A549 (cell line): ENCODE measurements around the gene AGXT2.

Experiments
- EP300 ChIP-seq, 2 experiments: fragments of >200 bp; sonication (Bioruptor Twin); formaldehyde crosslinking; IDR thresholded peaks; 2 replicates in 1 of 2; 3 replicates in 1 of 2; pipeline ENCODE4 v1.6.1; 2016 to 2017
- FOSL2 ChIP-seq, 2 experiments: fragments of 450-650 bp in 1 of 2; fragments of >200 bp in 1 of 2; sonication (Bioruptor Twin) in 1 of 2; formaldehyde crosslinking; IDR thresholded peaks; 2 replicates each; pipeline versions ENCODE4 v1.5.0 to v1.6.1; 2016 to 2020; ENCODE audit warnings: mild to moderate bottlenecking in 1 of 2, moderate library complexity in 1 of 2
- GATA3 ChIP-seq: IDR thresholded peaks from 2 replicates; pipeline ENCODE4 v1.6.1; 2012; ENCODE audit warnings: borderline replicate concordance
- JUN ChIP-seq, 2 experiments: fragments of >200 bp; sonication (Bioruptor Twin); formaldehyde crosslinking; IDR thresholded peaks; 2 replicates in 1 of 2; 3 replicates in 1 of 2; pipeline ENCODE4 v1.6.1; 2016 to 2017
- MYC ChIP-seq: IDR thresholded peaks from 2 replicates; pipeline ENCODE4 v1.6.1; 2012; ENCODE audit warnings: mild to moderate bottlenecking, inconsistent platforms, low read length, improper control_type of control experiment, borderline replicate concordance
- NFE2L2 ChIP-seq: fragments of 150-350 bp; conservative IDR thresholded peaks from 2 replicates; pipeline ENCODE4 v1.6.1; 2014; ENCODE audit warnings: low read length
- PHF8 ChIP-seq: fragments of 200-600 bp; sonication (generic); IDR thresholded peaks from 2 replicates; pipeline ENCODE4 v1.6.1; 2016; ENCODE audit warnings: low read depth, mild to moderate bottlenecking, antibody characterized with exemption, moderate library complexity, borderline replicate concordance
- POLR2A ChIP-seq: IDR thresholded peaks from 2 replicates; pipeline ENCODE4 v1.6.1; 2012; ENCODE audit warnings: mild to moderate bottlenecking, low read length
- RFX5 ChIP-seq: fragments of 450-650 bp; IDR thresholded peaks from 2 replicates; pipeline ENCODE4 v1.7.1; 2014; ENCODE audit warnings: antibody characterized with exemption, mild to moderate bottlenecking, moderate library complexity
- SREBF2 ChIP-seq: fragments of 450-650 bp; IDR thresholded peaks from 2 replicates; pipeline ENCODE4 v1.6.1; 2014; ENCODE audit warnings: mild to moderate bottlenecking, moderate library complexity
- TF ChIP-seq, protein P1 (sequence below): fragments of >200 bp; sonication (Bioruptor Twin); formaldehyde crosslinking; IDR thresholded peaks from 3 replicates; pipeline ENCODE4 v1.5.1; 2016
- TF ChIP-seq, protein P2 (sequence below): fragments of 200-600 bp; sonication (generic); IDR thresholded peaks from 2 replicates; pipeline ENCODE4 v1.6.1; 2016; ENCODE audit warnings: antibody characterized with exemption, mild to moderate bottlenecking, moderate library complexity

GRCh38 chr5:35056686-35057085 is 8.9 kb upstream of the AGXT2 start:
- no peak for TF ChIP-seq FOSL2 (IDR thresholded peaks at IDR 0.05)
- no peak for TF ChIP-seq FOSL2 (CRISPR knock-in tag; IDR thresholded peaks at IDR 0.05)
- TF ChIP-seq JUN (IDR thresholded peaks at IDR 0.05), result no peak
- TF ChIP-seq SREBF2, result no peak
- TF ChIP-seq EP300 (IDR thresholded peaks at IDR 0.05), result no peak
- no peak for TF ChIP-seq MYC
- no peak for TF ChIP-seq POLR2A
- TF ChIP-seq GATA3, result no peak
- TF ChIP-seq PHF8, result no peak
- TF ChIP-seq, protein P1, sequence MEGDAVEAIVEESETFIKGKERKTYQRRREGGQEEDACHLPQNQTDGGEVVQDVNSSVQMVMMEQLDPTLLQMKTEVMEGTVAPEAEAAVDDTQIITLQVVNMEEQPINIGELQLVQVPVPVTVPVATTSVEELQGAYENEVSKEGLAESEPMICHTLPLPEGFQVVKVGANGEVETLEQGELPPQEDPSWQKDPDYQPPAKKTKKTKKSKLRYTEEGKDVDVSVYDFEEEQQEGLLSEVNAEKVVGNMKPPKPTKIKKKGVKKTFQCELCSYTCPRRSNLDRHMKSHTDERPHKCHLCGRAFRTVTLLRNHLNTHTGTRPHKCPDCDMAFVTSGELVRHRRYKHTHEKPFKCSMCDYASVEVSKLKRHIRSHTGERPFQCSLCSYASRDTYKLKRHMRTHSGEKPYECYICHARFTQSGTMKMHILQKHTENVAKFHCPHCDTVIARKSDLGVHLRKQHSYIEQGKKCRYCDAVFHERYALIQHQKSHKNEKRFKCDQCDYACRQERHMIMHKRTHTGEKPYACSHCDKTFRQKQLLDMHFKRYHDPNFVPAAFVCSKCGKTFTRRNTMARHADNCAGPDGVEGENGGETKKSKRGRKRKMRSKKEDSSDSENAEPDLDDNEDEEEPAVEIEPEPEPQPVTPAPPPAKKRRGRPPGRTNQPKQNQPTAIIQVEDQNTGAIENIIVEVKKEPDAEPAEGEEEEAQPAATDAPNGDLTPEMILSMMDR, result no peak
- TF ChIP-seq NFE2L2, result no peak
- no peak for TF ChIP-seq RFX5
- TF ChIP-seq, protein P2, sequence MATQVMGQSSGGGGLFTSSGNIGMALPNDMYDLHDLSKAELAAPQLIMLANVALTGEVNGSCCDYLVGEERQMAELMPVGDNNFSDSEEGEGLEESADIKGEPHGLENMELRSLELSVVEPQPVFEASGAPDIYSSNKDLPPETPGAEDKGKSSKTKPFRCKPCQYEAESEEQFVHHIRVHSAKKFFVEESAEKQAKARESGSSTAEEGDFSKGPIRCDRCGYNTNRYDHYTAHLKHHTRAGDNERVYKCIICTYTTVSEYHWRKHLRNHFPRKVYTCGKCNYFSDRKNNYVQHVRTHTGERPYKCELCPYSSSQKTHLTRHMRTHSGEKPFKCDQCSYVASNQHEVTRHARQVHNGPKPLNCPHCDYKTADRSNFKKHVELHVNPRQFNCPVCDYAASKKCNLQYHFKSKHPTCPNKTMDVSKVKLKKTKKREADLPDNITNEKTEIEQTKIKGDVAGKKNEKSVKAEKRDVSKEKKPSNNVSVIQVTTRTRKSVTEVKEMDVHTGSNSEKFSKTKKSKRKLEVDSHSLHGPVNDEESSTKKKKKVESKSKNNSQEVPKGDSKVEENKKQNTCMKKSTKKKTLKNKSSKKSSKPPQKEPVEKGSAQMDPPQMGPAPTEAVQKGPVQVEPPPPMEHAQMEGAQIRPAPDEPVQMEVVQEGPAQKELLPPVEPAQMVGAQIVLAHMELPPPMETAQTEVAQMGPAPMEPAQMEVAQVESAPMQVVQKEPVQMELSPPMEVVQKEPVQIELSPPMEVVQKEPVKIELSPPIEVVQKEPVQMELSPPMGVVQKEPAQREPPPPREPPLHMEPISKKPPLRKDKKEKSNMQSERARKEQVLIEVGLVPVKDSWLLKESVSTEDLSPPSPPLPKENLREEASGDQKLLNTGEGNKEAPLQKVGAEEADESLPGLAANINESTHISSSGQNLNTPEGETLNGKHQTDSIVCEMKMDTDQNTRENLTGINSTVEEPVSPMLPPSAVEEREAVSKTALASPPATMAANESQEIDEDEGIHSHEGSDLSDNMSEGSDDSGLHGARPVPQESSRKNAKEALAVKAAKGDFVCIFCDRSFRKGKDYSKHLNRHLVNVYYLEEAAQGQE, result no peak
